ENCODE data around the gene ATP5PD.
"Not testable (repeated sequence)": the region's sequence is repeated elsewhere in the genome, so short reads cannot be mapped to it uniquely, and the experiment has no call there.

ATP5PD gene

DNA sequence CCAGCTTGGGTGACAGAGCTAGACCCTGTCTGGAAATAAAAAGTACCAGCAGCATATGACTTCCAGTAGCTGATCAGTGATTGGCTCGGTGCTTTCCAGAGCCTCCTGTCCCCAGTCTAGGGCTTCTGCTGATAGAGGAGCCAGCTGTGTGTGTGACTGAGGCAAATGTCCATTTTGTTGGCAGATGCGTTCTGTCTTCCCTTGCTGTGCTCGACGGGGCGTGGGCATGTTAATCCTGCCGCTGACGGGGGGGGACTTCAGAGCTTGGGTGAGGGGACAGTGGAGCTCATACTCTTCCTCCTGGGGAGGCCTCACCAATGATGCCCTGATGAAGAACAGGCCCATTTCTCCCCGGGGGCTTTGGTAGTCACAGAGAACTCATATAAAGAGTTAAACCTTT lies 14.8 kb upstream of the ATP5PD start:
- Histone ChIP-seq H3K27ac (ENCODE audit: low read length) (no peak overlapping the region), H3K9me3 (ENCODE audit: insufficient read depth, low read depth, low read length) (no peaks in the 10 kb centered on the region), H3K4me3 (ENCODE audit: low read length) (no peak overlapping the region), H3K4me1 (ENCODE audit: insufficient read depth, low read length) (no peaks in the 10 kb centered on the region), H3K9ac (ENCODE audit: low read depth, low read length) (no peak overlapping the region), H3K36me3 (ENCODE audit: insufficient read depth, low read depth, low read length) (peaks cover 72% of the 10 kb centered on the region), H3K27me3 (ENCODE audit: insufficient read depth, low read length) (no peaks in the 10 kb centered on the region)

DNA sequence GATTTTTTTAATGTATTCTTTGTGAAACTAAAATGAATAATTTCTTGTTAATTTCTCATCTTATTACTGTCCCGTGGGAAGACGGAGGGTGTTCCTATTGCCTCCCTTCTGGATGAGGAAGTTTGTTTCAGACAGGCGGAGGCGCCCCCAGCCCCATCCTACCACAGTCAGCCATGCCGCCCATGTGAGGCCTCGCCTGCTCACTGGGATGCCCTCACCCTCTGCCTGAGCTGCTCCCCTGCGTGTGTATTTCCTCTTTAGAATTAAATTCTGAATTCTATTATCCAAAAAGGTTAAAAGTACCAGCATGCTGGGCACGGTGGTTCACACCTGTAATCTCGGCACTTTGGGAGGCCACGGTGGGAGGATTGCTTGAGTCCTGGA lies 14.3 kb upstream of the ATP5PD start:
- Histone ChIP-seq H3K4me3 (ENCODE audit: low read length) (no peak overlapping the region), H3K9me3 (ENCODE audit: insufficient read depth, low read depth, low read length) (no peaks in the 10 kb centered on the region), H3K4me1 (ENCODE audit: insufficient read depth, low read length) (no peaks in the 10 kb centered on the region), H3K36me3 (ENCODE audit: insufficient read depth, low read depth, low read length) (peaks cover 77% of the 10 kb centered on the region), H3K27me3 (ENCODE audit: insufficient read depth, low read length) (no peaks in the 10 kb centered on the region), H3K27ac (ENCODE audit: low read length) (no peak overlapping the region), H3K9ac (ENCODE audit: low read depth, low read length) (no peak overlapping the region)

- Histone ChIP-seq H3K27me3 (ENCODE audit: insufficient read depth, low read length) (no peaks in the 10 kb centered on the region), H3K9me3 (ENCODE audit: insufficient read depth, low read depth, low read length) (no peaks in the 10 kb centered on the region), H3K27ac (ENCODE audit: low read length) (no peak overlapping the region), H3K9ac (ENCODE audit: low read depth, low read length) (no peak overlapping the region), H3K4me3 (ENCODE audit: low read length) (no peak overlapping the region), H3K4me1 (ENCODE audit: insufficient read depth, low read length) (no peaks in the 10 kb centered on the region), H3K36me3 (ENCODE audit: insufficient read depth, low read depth, low read length) (peaks cover 81% of the 10 kb centered on the region)
Measured at GRCh38 chr17:75060434-75061054, 13.8 kb upstream of the ATP5PD start.

DNA sequence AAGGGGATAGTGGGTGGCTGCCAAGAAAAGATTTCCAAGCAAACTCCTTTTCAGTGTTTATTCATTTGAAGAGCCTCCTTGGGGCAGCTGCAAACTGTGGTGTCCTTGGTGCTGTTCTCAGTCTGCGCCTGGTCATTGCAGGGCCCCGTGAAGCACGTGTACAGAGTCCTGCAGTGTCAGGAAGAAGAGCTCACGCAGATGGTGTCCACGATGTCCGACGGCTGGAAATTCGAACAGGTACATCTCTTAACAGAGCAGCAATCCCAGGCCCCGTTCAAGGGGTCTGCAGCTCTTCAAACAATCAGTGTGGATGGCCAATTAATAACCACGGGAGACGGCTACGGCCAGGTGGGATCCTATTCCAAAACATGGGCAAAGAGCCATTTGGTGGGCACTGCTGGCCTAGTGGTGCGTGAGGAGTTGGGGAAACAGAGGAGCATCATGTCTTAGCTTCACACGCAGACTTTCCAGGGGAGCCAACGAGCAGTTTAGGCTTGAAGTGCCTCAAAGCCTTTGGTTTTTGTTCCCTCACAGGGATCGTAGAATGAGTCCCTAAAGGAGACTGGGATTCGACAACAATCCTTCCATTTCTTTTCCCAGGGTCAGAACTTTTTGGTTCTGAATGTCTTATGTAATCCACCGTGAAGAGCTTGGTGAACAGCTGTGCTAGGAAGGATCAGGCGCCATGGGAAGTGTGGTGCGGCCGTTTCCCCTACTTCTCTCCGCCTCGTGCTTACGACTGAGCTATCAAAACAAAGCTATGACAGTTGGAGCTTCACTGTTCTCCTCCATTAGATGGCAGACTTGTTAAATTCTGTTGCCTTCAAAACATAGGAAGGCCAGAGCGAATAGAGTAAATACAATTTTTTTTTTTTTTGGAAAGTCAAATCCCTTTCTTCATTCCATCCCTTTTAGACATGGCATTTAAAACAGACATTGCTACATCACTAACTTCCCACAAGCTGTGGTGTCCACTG lies 12.9 kb upstream of the ATP5PD start:
- no peak overlapping the region for H3K4me3 ChIP-seq (ENCODE audit: low read length)
- H3K36me3 ChIP-seq (ENCODE audit: insufficient read depth, low read depth, low read length), result peaks cover 84% of the 10 kb centered on the region
- H3K27me3 ChIP-seq (ENCODE audit: insufficient read depth, low read length), result no peaks in the 10 kb centered on the region
- H3K4me1 ChIP-seq (ENCODE audit: insufficient read depth, low read length), result no peaks in the 10 kb centered on the region
- H3K9ac ChIP-seq (ENCODE audit: low read depth, low read length), result no peak overlapping the region
- no peak overlapping the region for H3K27ac ChIP-seq (ENCODE audit: low read length)
- H3K9me3 ChIP-seq (ENCODE audit: insufficient read depth, low read depth, low read length), result no peaks in the 10 kb centered on the region

DNA sequence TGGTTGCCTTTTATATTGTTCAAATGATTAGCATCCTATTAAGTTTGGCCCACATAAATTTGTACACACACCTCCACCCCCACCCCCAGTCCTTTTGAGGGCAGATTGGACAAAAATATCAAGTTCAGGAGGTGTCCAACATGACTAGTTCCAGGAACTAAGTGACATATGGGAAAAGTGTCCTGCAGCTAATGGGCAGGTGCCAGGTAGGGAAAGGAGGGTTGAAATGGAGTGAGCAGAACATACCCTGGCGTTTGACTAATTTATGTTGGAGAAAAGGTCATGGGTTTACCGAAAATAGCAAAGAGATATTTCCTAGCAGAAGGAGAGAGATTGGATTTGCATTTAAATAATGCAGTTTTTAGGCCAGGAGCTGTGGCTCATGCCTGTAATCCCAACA lies 5.2 kb upstream of the ATP5PD start:
- H3K9me3 ChIP-seq (ENCODE audit: insufficient read depth, low read depth, low read length), result no peaks in the 10 kb centered on the region
- H3K4me3 ChIP-seq (ENCODE audit: low read length), result no peak overlapping the region
- peaks cover 4% of the 10 kb centered on the region; the same call in 1 of the 2 replicates for H3K4me1 ChIP-seq (ENCODE audit: insufficient read depth, low read length)
- H3K36me3 ChIP-seq (ENCODE audit: insufficient read depth, low read depth, low read length), result peaks cover 80% of the 10 kb centered on the region
- H3K27me3 ChIP-seq (ENCODE audit: insufficient read depth, low read length), result no peaks in the 10 kb centered on the region
- no peak overlapping the region for H3K27ac ChIP-seq (ENCODE audit: low read length)
- H3K9ac ChIP-seq (ENCODE audit: low read depth, low read length), result no peak overlapping the region

- Histone ChIP-seq H3K27ac (ENCODE audit: low read length) (no peak overlapping the region), H3K27me3 (ENCODE audit: insufficient read depth, low read length) (no peaks in the 10 kb centered on the region), H3K9me3 (ENCODE audit: insufficient read depth, low read depth, low read length) (no peaks in the 10 kb centered on the region), H3K4me1 (ENCODE audit: insufficient read depth, low read length) (peaks cover 6% of the 10 kb centered on the region; the same call in 1 of the 2 replicates), H3K4me3 (ENCODE audit: low read length) (no peak overlapping the region), H3K36me3 (ENCODE audit: insufficient read depth, low read depth, low read length) (peaks cover 59% of the 10 kb centered on the region), H3K9ac (ENCODE audit: low read depth, low read length) (no peak overlapping the region)
Measured at GRCh38 chr17:75049706-75050105, 2.9 kb upstream of the ATP5PD start.

- Histone ChIP-seq H3K4me1 (ENCODE audit: insufficient read depth, low read length) (peaks cover 10% of the 10 kb centered on the region; the same call in 1 of the 2 replicates), H3K27ac (ENCODE audit: low read length) (no peak overlapping the region), H3K4me3 (ENCODE audit: low read length) (peak overlapping the region; percentile 92; the same call in 1 of the 2 replicates), H3K9ac (ENCODE audit: low read depth, low read length) (no peak overlapping the region; the same call in 1 of the 2 replicates), H3K27me3 (ENCODE audit: insufficient read depth, low read length) (no peaks in the 10 kb centered on the region), H3K36me3 (ENCODE audit: insufficient read depth, low read depth, low read length) (peaks cover 54% of the 10 kb centered on the region), H3K9me3 (ENCODE audit: insufficient read depth, low read depth, low read length) (no peaks in the 10 kb centered on the region)
Measured at GRCh38 chr17:75049057-75049456, 2.3 kb upstream of the ATP5PD start.

DNA sequence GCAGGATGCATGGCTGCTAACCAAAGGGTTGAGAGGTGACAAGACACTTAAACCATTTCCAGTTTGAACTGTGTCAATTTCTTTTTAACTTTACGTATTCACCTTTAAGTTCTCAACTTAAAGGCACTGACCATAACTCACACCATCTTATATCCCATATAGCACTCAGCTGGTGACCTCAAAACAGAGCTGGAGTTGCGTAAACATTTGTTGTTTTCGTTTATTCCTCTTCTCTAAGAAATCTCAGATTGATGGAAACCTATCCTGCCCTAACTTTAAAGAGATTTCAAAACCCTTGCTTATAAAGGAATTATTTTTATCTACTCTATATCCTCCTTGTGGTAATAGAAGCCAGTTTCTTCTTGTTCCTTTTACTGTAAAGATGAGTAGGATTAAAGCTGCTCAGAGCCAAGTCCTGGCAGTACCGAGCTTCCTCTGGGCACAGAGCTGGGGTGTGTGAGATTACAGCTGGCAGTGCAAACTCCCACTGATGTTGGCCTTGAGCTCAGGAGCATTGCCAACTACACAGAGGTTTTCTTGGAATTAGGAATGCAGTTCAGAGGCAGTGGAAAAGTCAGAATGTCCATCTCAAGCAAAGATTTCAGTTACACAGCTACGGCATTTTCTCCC lies 1.6 kb upstream of the ATP5PD start:
- Histone ChIP-seq H3K36me3 (ENCODE audit: insufficient read depth, low read depth, low read length) (peaks cover 47% of the 10 kb centered on the region), H3K4me1 (ENCODE audit: insufficient read depth, low read length) (peaks cover 13% of the 10 kb centered on the region; the same call in 1 of the 2 replicates), H3K27me3 (ENCODE audit: insufficient read depth, low read length) (no peaks in the 10 kb centered on the region), H3K9me3 (ENCODE audit: insufficient read depth, low read depth, low read length) (no peaks in the 10 kb centered on the region), H3K4me3 (ENCODE audit: low read length) (peak overlapping the region; percentile 92), H3K9ac (ENCODE audit: low read depth, low read length) (peak overlapping the region; percentile 79; the same call in 1 of the 2 replicates), H3K27ac (ENCODE audit: low read length) (no peak overlapping the region)

GRCh38 chr17:75047398-75048098 lies 779 bp upstream of the ATP5PD start:
- H3K4me3 ChIP-seq (ENCODE audit: low read length), result peak overlapping the region; percentile 92

DNA sequence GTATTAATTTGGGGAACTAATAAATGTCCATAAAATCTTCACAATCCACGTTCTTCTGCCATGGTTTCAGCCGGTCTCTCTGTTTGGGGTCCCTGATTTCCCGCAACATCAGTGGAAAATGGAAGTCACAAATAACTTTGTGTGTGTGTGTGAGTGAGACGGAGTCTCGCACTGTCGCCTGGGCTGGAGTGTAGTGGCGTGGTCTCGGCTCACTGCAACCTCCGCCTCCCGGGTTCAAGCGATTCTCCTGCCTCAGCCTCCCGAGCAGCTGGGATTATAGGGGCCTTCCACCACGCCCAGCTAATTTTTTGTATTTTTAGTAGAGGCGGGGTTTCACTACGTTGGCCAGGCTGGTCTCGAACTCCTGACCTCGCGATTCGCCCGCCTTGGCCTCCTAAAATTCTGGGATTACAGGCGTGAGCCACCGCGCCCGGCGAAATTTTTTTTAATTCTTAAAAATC lies 793 bp downstream of the ATP5PD start:
- peak overlapping the region; percentile 94 for H3K27ac ChIP-seq (ENCODE audit: low read length)

More at GRCh38 chr17:75047398-75048098, 779 bp upstream of the ATP5PD start:
- H3K27me3 ChIP-seq (ENCODE audit: insufficient read depth, low read length), result no peaks in the 10 kb centered on the region
- peaks cover 19% of the 10 kb centered on the region; the same call in 1 of the 2 replicates for H3K4me1 ChIP-seq (ENCODE audit: insufficient read depth, low read length)
- peak overlapping the region; percentile 79 for H3K9ac ChIP-seq (ENCODE audit: low read depth, low read length)
- H3K36me3 ChIP-seq (ENCODE audit: insufficient read depth, low read depth, low read length), result peaks cover 39% of the 10 kb centered on the region
- no peaks in the 10 kb centered on the region for H3K9me3 ChIP-seq (ENCODE audit: insufficient read depth, low read depth, low read length)
- no peak overlapping the region for H3K27ac ChIP-seq (ENCODE audit: low read length)

GRCh38 chr17:75044716-75045115 lies 2.1 kb downstream of the ATP5PD start:
- peaks cover 40% of the 10 kb centered on the region for H3K36me3 ChIP-seq (ENCODE audit: insufficient read depth, low read depth, low read length)
- no peaks in the 10 kb centered on the region for H3K9me3 ChIP-seq (ENCODE audit: insufficient read depth, low read depth, low read length)
- H3K9ac ChIP-seq (ENCODE audit: low read depth, low read length), result peak overlapping the region; percentile 83
- peaks cover 29% of the 10 kb centered on the region; the same call in 1 of the 2 replicates for H3K4me1 ChIP-seq (ENCODE audit: insufficient read depth, low read length)
- peak overlapping the region; percentile 93 for H3K4me3 ChIP-seq (ENCODE audit: low read length)
- peak overlapping the region; percentile 70 for H3K27ac ChIP-seq (ENCODE audit: low read length)
- no peaks in the 10 kb centered on the region for H3K27me3 ChIP-seq (ENCODE audit: insufficient read depth, low read length)

More for the DNA sequence above, 793 bp downstream of the ATP5PD start:
- H3K27me3 ChIP-seq (ENCODE audit: insufficient read depth, low read length); H3K9me3 ChIP-seq (ENCODE audit: insufficient read depth, low read depth, low read length): not testable (repeated sequence)
- Histone ChIP-seq H3K9ac (ENCODE audit: low read depth, low read length) (peak overlapping the region; percentile 95), H3K36me3 (ENCODE audit: insufficient read depth, low read depth, low read length) (peaks cover 40% of the 10 kb centered on the region), H3K4me3 (ENCODE audit: low read length) (peak overlapping the region; percentile 93), H3K4me1 (ENCODE audit: insufficient read depth, low read length) (peaks cover 29% of the 10 kb centered on the region; the same call in 1 of the 2 replicates)
